MM.1S (cell line): ENCODE data around the gene PRKCE.

Source experiments
- EZH2 ChIP-seq: fragments of 300-600 bp; sonication (generic); optimal IDR thresholded peaks from 2 replicates; pipeline ENCODE3; 2017; ENCODE audit warnings: low read depth, mild to moderate bottlenecking, antibody characterized with exemption, low read length, mixed read lengths
- EZH2phosphoT487 ChIP-seq: fragments of 300-600 bp; sonication (generic); IDR thresholded peaks from 2 replicates; pipeline ENCODE4 v1.6.1; 2018; ENCODE audit warnings: antibody characterized with exemption, low read length
- TF ChIP-seq, protein P1 (sequence below): fragments of 300-600 bp; sonication (generic); IDR thresholded peaks from 2 replicates; pipeline ENCODE4 v1.5.1; 2016; ENCODE audit warnings: antibody characterized with exemption, low read length, mixed read lengths

DNA sequence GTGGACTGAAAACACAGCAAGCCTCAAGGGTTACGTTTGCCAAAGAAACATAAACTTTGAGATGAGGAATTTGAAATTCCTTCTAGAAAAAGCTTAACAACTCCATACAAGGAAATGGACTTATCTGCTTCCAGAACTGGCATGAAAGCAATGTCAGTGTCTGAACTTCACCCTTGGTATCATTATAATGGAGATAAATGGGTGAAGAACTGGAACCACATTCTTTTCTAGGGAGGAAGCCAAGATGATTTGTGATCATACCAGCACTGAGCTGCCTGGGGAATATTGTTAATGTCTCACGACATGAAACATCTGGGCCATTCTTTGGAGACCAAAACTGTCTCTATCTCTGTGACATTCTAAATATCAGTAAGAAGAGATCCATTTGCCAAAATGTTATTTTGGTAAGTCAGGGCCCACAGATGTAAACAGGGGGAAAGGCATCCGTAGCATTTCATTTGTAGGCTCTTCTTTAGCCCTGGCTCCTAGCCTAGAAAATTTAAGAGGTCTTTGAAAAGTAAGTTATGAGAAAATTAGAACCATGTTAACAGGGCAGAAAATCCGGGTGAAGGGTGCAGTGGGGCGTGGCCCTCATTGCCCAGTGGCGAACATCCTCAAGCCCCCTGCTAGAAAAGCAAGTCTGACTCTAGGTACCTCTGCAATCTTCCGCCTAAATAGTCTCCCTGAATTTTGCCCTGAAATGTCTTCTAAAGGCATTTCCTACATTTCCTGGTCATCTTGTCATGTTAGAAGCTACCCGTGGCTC is 350.4 kb downstream of the PRKCE start:
- TF ChIP-seq, protein P1, sequence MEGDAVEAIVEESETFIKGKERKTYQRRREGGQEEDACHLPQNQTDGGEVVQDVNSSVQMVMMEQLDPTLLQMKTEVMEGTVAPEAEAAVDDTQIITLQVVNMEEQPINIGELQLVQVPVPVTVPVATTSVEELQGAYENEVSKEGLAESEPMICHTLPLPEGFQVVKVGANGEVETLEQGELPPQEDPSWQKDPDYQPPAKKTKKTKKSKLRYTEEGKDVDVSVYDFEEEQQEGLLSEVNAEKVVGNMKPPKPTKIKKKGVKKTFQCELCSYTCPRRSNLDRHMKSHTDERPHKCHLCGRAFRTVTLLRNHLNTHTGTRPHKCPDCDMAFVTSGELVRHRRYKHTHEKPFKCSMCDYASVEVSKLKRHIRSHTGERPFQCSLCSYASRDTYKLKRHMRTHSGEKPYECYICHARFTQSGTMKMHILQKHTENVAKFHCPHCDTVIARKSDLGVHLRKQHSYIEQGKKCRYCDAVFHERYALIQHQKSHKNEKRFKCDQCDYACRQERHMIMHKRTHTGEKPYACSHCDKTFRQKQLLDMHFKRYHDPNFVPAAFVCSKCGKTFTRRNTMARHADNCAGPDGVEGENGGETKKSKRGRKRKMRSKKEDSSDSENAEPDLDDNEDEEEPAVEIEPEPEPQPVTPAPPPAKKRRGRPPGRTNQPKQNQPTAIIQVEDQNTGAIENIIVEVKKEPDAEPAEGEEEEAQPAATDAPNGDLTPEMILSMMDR = no peak
- TF ChIP-seq EZH2phosphoT487 (no peak), EZH2 (no peak)
